ENCODE results near the gene GOT2.
"Not testable (repeated sequence)": the region's sequence is repeated elsewhere in the genome, so short reads cannot be mapped to it uniquely, and the experiment has no call there.

Gene GOT2

DNA sequence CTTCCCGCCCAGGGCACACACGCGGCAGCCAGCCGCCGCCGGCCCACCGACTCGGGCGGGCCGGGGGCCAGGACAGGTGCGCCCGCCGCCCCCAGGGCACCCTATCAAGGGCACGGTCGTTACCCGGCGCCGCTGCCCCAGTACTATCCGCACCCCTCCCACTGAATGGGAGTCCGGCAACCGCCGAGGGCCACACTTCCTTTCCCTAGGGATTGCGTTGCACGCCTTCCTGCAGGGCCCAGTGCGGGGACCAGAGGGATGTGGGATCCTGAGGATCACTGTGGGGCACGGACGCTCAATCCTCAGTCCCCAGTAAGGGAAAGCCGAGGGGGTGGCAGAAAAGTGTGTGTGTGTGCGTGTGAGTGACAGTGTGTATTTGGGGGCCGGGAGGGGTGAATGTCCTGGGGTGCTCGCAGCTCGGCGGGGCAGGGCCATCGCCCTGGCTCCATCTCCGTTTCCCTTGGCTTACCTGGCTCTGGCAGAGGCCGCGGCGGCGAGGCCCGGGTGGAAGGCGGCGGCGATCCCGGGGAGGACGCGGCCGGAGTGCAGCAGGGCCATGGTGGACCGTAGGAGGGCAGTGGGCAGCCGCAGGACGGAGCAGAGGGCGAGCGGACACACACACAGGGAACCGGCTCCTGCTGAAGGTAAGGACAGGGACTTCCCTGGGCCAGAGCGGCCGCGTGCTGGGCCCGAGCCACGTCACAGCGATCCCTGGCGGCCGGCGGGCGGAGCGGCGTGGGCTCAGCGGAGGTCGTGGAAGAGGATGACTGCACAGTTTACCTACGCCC is at the start of gene GOT2:
TSS of gene GOT2 (minus strand) at position 646 of the 788 bp plus-strand sequence. CDS start at position 558, 88 bp downstream.
- DNase-seq (ENCODE audit: low read depth in 2 of 3, low spot score in 1 of 3), result peak; percentile 65 to 77 (median 71)

DNA sequence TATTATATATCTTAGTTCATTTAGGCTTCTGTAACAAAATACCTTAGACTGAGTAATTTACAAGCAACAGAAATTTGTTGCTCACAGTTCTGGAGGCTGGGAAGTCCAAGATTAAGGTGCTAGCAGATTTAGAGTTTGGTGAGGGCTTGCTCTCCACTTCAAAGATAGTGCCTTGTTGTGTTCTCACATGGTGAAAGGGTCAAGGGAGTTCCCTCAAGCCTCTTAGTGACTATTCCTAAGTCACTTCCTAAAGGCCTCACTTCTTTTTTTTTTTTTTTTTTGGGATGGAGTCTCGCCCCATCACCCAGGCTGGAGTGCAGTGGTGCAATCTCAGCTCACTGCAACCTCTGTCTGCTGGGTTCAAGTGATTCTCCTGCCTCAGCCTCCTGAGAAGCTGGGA is 45.2 kb upstream of the GOT2 start:
- DNase-seq (ENCODE audit: low read depth in 2 of 3, low spot score in 1 of 3), result not testable (repeated sequence)

DNA sequence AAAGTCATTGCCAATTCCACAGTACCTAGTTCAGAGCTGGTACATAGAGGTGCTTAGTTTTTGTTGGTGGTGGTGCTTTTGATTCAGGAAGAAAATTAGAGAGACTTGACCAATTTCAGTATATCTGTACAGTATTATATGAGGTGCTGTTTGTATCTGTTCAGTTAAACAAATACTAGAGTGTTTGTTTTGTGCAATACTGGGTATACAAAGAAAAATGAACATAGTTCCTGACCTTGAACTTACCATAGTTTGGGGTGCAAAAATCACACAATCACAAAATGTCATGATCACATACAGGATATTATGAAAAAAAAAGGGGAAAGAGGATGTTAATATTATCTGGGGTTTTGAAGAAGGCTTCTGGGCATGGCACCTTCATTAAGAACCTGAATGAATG is 39.8 kb upstream of the GOT2 start:
- DNase-seq (ENCODE audit: low read depth in 2 of 3, low spot score in 1 of 3), result no peak

DNA sequence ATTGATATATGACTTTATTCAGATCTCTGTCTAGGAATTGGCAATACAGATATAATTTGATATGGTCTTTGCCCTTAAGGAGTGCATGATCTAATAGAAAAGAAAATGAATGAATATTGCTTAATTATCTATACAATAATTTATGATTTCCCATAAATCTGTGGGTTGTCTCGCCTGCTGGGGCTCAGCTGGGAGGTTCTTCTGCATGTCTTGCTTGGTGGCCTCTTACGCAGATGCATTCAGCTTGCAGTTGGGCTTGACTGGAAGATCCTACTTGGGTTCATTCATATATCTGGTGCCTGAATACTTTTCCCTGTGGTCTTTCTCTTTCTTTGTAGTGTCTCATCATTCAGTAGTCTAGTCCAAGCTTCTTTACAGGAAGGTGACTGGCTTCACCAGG is 34.0 kb upstream of the GOT2 start:
- DNase-seq (ENCODE audit: low read depth in 2 of 3, low spot score in 1 of 3), result no peak

- DNase-seq (ENCODE audit: low read depth in 2 of 3, low spot score in 1 of 3), result no peak
These were observed 33.5 kb upstream of the GOT2 start for GRCh38 chr16:58767581-58767980.

DNA sequence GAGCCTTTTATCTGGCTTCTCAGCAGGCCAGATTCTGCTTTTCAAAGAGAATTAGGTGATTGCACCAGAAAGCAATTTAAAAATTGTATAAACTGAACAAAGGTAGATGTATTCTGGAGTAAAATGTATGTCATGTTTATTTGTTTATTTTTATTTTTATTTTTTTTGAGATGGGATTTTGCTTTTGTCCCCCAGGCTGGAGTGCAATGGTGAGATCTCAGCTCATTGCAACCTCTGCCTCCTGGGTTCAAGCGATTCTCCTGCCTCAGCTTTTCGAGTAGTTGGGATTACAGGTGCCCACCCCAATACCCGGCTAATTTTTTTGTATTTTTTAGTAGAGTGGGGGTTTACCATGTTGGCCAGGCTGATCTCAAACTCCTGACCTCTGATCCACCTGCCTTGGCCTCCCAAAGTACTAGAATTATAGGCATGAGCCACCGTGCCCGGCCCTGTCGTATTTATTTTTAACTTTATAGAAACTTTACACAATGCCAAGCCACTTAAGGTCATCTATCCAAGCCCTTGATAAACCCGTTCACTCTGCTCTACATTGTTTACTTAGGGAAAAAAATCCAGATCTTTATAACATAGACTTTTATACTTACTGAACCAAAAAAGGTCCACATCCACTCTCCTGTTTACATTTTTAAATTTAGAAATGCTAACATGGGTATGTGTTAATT is 22.7 kb upstream of the GOT2 start:
- no peak for DNase-seq (ENCODE audit: low read depth in 2 of 3, low spot score in 1 of 3)

GRCh38 chr16:58755989-58756649 is 22.0 kb upstream of the GOT2 start:
- peak; percentile 47 to 70 (median 61) for DNase-seq (ENCODE audit: low read depth in 2 of 3, low spot score in 1 of 3)

- DNase-seq (ENCODE audit: low read depth in 2 of 3, low spot score in 1 of 3), result no peak
These were observed 19.6 kb upstream of the GOT2 start for GRCh38 chr16:58753711-58754134.

GRCh38 chr16:58744497-58744896 is 10.4 kb upstream of the GOT2 start:
- no peak for DNase-seq (ENCODE audit: low read depth in 2 of 3, low spot score in 1 of 3)

GRCh38 chr16:58741976-58742375 is 7.9 kb upstream of the GOT2 start:
- DNase-seq (ENCODE audit: low read depth in 2 of 3, low spot score in 1 of 3), result no peak

DNA sequence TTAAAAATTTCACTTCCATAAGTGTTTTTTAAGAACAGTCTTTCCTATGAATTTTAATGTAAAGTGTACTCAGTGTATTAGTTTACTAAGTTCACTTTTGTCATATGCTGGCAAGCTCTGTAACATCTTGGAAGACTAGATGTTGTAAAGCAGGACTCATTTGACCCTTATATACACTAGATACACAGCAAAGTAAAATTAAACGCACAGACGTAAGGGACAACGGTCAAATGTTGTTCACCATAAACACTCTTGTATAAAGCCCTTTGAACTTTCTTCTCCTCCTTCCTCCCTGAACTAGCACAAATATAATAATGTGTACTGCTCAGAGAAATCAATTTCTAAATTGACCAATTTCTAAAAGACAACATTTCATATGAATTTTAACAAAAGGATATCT is 7.0 kb upstream of the GOT2 start:
- no peak for DNase-seq (ENCODE audit: low read depth in 2 of 3, low spot score in 1 of 3)

DNA sequence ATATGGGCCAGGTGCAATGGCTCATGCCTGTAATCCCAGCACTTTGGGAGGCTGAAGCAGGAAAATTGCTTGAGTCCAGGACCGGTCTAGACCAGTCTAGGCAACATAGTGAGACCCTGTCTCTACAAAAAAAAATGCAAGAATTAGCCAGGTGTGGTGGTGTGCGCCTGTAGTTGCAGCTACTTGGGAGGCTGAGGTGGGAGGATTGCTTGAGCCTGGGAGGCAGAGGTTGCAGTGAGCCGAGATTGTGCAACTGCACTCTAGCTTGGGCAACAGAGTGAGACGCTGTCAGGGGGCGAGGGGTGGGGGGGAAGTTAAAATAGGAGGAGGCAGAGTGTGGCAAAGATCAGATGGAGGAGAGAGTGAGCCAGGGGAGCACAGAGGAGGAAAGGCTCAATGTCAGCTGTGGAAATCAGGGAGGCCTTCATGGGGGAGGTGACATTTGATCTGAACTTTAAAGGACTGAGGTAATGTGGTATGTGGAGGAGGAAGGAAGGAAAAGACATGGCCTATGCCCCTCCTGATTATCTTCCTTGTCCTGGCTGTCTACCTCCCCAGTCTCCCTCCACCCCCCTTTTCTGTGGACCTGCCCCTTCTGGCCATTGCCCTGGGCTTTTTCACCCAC is 4.7 kb upstream of the GOT2 start:
- no peak for DNase-seq (ENCODE audit: low read depth in 2 of 3, low spot score in 1 of 3)

- DNase-seq (ENCODE audit: low read depth in 2 of 3, low spot score in 1 of 3), result not testable (repeated sequence)
These were observed 2.2 kb upstream of the GOT2 start for GRCh38 chr16:58736341-58736740.

GRCh38 chr16:58734459-58734787 is 307 bp upstream of the GOT2 start:
- no peak for DNase-seq (ENCODE audit: low read depth in 2 of 3, low spot score in 1 of 3)

GRCh38 chr16:58733248-58733670 is 857 bp downstream of the GOT2 start:
- DNase-seq (ENCODE audit: low read depth in 2 of 3, low spot score in 1 of 3), result no peak

- no peak for DNase-seq (ENCODE audit: low read depth in 2 of 3, low spot score in 1 of 3)
These were observed 1.4 kb downstream of the GOT2 start for GRCh38 chr16:58732545-58733247.

GRCh38 chr16:58730724-58731370 is 3.3 kb downstream of the GOT2 start:
- no peak for DNase-seq (ENCODE audit: low read depth in 2 of 3, low spot score in 1 of 3)

- DNase-seq (ENCODE audit: low read depth in 2 of 3, low spot score in 1 of 3), result no peak
These were observed 6.1 kb downstream of the GOT2 start for GRCh38 chr16:58727796-58728568.

- DNase-seq (ENCODE audit: low read depth in 2 of 3, low spot score in 1 of 3), result no peak
These were observed 6.9 kb downstream of the GOT2 start for GRCh38 chr16:58727028-58727781.

Measured in stimulated activated CD4-positive, alpha-beta T cell treated with anti-CD3 and anti-CD28 coated beads, Interleukin-12 subunit alpha, Interleukin-12 subunit beta, amount 100 ng/mL, for 48 hours (primary cell).